Measurements from ENCODE around the gene CDC45.

CDC45 gene

DNA sequence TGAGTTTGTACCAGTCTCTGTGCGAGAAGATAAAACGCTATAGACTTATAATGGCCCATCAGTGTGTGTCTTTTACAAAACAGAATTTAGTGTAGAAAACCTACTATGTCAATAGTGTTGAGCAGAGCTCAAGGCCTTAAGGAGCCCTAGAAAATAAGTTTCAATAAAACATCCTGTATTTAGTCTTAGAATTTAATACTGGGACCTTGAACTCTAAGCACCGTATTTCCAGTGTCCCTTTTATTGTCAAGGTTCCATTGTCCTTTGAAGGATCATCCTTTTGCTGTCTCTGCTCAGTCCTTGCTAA, 16.6 kb downstream of the CDC45 start:
- no peak for DNase-seq

DNA sequence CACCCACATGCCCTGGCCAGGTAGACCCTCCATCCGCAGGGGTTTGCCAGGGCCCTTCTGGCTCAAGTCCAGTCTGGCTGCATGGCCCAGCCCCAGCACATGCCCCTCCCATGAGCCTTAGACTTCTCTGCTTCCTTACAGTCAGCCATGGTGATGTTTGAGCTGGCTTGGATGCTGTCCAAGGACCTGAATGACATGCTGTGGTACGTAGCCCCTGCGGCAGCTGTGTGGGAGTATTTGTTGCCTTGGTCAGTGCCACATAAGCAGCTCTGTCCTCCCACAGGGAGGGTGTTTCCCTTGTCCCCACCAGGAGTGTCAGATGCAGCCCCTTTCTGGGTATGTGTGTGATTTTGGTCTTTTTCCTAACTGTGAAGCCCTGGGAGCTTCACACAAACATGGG, 17.5 kb downstream of the CDC45 start:
- DNase-seq: no peak

GRCh38 chr22:19498154-19498865, 18.6 kb downstream of the CDC45 start:
- DNase-seq: no peak

DNA sequence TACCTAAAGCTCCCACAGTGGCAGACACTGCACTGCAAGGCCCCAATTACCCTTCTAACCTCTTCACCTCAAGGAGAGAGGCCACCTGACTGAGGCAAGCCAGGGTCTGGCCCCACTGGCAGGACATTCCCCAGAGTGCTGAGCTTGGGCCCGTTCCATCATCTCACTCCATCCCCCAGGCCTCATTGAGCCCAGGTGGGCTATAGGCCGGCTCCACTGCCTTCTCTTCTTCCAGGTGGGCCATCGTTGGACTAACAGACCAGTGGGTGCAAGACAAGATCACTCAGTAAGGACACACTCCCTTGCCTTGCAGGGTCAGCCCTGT, 19.1 kb downstream of the CDC45 start:
- DNase-seq: no peak

DNA sequence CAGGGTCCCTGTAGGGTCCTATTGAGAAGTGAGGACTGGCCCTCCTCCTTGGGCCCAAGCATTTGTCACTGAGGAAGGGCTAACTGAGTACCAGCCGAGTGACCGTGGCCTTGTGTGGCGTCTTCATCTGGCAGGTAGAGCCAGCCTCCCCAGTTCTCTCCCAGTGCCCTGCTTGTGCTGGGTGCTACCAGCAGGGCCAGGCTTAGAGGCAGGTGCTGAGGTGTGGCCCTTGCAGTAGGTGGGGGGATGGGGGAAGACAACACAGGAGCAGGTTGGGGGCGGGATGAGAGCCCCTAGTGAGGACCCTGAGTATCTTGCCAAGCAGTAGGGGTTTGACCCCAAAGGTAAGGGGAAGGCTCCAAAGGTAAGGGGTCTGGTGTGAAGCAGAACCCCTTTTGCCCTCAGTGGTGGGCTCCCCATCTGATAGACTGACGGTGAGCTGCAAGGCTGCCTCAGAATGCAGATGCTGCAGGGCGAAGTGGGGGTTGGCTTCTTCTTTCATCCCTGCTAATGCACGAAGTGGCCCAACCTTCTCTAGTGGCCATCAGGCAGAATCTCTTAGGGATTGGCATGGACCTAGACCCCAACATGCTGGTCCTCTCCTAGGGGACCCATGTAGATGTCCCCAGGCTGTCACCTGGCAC, 19.6 kb downstream of the CDC45 start:
- no peak for DNase-seq

DNA sequence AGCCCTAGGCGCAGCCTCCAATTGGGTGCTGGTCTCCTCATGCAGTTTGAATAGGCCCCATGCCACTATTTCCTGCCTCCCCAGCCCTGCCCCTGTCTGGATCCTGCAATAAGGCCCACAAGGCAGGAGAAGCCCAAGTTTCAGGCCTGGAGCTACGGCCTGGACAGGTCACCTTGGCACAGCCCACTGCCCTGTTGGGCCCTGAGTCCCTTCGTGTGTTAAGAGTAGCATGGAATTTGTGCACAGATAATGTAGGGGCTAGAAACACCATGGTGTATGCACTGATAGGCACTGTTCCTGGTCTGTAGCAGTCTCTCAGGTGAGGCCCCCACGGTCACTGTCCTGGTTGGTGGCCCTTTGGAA, 20.1 kb downstream of the CDC45 start:
- no peak for DNase-seq

GRCh38 chr22:19501897-19502447, 22.3 kb downstream of the CDC45 start:
- no peak for DNase-seq

GRCh38 chr22:19503367-19503766, 23.6 kb downstream of the CDC45 start:
- no peak for DNase-seq

- no peak for DNase-seq
Observed at GRCh38 chr22:19503869-19504268, 24.1 kb downstream of the CDC45 start.

- no peak for DNase-seq
Observed at GRCh38 chr22:19504900-19505734, 25.4 kb downstream of the CDC45 start.

DNA sequence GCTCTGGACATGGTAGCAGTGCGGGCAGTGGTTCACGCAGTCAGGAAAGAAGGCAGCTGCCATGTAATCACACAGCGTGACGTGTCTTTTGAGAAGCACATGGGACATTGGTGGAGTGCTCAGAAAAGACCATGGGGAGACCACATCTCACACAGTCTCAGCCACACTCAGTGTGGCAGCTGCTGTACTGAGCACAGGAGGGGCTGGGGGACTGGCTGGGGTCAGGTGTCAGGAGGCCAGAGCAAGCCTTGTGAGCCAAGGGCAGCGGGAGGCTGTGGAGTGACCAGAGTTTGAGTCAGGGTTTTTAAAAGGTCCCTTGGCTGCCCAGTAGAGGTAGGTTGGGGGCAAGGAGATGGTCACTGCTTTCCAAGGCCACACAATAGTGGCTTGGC, 26.0 kb downstream of the CDC45 start:
- DNase-seq: no peak

- no peak for DNase-seq
Observed at GRCh38 chr22:19506212-19506611, 26.5 kb downstream of the CDC45 start.

DNA sequence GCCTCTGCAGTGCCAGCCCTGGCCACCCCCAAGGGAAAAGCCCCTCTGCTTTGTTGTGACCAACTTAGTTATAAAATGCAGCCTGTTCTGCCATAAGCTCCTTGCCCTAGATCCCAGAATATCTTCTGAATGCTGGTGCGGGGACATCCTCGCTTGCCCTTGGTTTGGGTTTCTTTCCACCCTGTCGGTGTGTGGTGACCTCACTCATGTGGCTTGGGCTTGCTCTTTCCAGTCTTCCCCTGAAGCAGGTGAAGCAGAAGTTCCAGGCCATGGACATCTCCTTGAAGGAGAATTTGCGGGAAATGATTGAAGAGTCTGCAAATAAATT, 27.8 kb downstream of the CDC45 start:
- DNase-seq: no peak

- no peak for DNase-seq
Observed at GRCh38 chr22:19508024-19508776, 28.5 kb downstream of the CDC45 start.

GRCh38 chr22:19509191-19509590, 29.5 kb downstream of the CDC45 start:
- DNase-seq: no peak

DNA sequence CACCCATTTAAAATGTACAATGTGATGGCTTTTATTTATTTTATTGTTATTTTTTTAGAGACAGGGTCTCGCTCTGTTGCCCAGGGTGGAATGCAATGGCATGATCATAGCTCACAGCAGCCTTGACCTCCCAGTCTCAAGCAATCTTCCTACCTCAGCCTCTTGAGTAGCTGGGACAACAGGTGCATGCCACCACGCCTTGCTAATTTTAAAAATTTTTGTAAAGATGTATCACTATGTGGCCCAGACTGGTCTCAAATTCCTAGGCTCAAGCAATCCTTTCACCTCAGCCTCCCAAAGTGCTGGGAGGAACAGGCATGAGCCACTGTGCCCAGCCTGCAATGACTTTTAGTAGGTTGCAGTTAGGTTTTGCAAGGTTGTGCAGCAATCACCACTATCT, 30.2 kb downstream of the CDC45 start:
- DNase-seq: peak; percentile 28

GRCh38 chr22:19510919-19511341, 31.2 kb downstream of the CDC45 start:
- no peak for DNase-seq

DNA sequence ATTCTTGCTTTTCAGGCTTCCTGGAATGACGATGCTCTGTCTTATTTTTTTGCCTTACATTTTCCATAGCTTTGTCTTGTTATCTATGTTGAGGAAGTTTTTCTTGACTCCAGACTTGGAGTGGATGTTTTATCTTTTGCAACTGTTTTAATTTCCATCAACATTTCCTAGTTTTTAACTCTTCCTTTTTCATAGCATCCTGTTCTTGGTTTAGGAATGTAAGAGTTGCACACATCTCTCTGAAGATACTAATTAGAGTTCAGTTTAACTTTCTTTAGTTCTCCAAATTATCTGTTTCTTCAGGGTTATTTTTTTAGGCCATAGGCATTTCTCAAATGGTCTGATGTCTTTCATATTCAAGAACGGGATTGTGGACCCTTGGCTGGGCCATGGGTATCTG, 34.1 kb downstream of the CDC45 start:
- no peak for DNase-seq

DNA sequence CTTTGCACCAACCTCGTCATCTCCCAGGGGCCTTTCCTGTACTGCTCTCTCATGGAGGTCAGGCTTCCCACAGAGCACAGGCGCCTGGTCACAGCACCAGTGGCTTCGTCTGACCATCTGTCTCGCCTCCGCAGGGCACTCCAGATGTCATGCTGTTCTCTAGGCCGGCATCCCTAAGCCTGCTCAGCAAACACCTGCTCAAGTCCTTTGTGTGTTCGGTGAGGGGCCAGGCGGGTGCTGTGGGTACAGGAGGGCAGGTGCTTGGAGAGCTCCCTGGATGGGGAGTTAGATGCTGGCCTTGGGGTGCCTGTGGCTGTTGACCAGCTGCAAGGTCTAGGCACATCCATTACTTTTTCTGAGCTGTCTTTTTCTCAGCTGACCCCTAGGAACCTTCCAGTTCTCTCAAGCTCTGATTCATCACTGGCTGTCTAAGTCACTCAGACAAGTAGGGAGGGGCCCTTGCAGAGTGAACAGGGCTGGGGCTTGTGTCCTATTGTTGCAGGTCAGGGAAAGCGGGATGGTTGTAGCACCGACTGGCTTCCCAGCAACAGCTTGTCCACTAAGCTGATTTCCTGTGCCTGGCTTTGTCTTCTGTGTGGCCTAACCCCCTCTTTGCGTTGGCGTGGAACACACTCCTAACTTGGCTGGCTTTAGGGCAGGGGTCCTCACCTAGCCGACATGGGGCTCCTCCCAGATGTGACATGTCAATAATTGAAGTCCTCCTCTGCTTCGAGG, 35.3 kb downstream of the CDC45 start:
- no peak for DNase-seq

- no peak for DNase-seq
Observed at GRCh38 chr22:19515654-19516377, 36.1 kb downstream of the CDC45 start.

GRCh38 chr22:19516378-19517170, 36.9 kb downstream of the CDC45 start:
- DNase-seq: no peak
